Epithelial cell of proximal tubule (primary cell): ENCODE measurements around the gene ZDHHC19. TPM values are rescaled to one million over a fixed set of nuclear protein-coding genes. Genes with fewer than 3 reads are reported as not detected.

ENCODE experiments used
- DNase-seq: peaks from one replicate; pipeline ENCODE4 v3.0.0-alpha.2; 2011; ENCODE audit warnings: low read depth
- H3K4me3 ChIP-seq: 2 replicates; pipeline ENCODE4 v1.5.1; 2011; ENCODE audit warnings: low read depth, mild to moderate bottlenecking, low read length
- total RNA-seq: library from RNA; depleted of rRNA; stranded (reverse); fragments of >200 nt; gene quantifications from 2 replicates; pipeline ENCODE4 v1.2.3, GENCODE V29; 2015
- TF ChIP-seq, protein P1 (sequence below): conservative IDR thresholded peaks from 2 replicates; pipeline ENCODE4 v1.5.1; 2012; ENCODE audit warnings: low read depth, mild to moderate bottlenecking, low read length

Gene ZDHHC19
- total RNA-seq, 1 donor from 2014 or later, result not detected

DNA sequence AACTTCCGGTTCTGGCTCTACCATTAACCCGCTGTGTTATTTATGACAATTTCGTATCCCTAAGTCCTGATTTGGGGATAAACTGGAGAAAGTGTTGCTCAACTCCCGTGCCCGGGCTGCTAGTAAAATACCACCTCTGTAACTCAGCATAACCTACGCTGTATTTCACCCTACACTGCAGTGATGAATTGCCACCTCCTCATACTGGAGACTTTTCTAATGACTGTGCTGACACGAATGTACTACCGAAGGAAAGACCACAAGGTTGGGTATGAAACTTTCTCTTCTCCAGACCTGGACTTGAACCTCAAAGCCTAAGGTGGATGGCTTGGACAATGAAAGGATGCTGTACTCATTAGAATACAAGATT is 21.7 kb upstream of the ZDHHC19 start:
- H3K4me3 ChIP-seq, result no peak overlapping the region
- TF ChIP-seq, protein P1, sequence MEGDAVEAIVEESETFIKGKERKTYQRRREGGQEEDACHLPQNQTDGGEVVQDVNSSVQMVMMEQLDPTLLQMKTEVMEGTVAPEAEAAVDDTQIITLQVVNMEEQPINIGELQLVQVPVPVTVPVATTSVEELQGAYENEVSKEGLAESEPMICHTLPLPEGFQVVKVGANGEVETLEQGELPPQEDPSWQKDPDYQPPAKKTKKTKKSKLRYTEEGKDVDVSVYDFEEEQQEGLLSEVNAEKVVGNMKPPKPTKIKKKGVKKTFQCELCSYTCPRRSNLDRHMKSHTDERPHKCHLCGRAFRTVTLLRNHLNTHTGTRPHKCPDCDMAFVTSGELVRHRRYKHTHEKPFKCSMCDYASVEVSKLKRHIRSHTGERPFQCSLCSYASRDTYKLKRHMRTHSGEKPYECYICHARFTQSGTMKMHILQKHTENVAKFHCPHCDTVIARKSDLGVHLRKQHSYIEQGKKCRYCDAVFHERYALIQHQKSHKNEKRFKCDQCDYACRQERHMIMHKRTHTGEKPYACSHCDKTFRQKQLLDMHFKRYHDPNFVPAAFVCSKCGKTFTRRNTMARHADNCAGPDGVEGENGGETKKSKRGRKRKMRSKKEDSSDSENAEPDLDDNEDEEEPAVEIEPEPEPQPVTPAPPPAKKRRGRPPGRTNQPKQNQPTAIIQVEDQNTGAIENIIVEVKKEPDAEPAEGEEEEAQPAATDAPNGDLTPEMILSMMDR, result no peak
- DNase-seq, result no peak

DNA sequence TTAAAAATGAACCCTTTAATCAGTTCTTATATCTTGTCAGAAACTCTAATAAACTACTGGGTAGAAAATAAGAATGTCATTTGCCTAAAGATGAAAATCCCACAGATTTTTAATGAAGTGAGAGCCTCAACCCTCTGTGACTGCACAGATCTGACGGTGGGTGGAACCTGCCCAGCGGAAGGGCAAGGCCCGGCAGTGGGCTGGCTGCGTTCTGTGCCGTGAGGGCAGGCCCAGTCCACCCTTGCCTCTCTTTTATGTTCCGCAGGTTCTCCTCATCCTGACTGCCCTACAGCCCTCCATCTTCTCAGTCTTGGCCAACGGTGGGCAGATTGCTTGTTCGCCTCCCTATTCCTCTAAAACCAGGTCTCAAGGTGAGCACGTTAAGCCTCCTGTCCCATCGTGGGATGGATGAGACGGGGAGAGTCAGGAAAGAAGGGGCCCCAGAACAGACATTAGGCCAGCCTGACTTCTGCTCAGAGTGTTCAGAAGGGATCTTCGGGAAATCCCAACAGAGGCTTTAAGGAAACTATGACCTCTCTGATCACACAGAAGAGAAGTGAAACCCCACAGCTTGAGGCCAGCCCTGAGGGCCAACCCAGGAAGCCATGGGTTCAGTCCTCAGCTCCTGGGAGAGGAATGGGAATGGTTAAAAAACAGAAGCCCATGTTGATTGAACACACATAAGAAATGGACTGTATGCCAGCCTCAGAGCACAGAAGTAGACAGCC is 21.1 kb upstream of the ZDHHC19 start:
- no peak for DNase-seq
- no peak overlapping the region for H3K4me3 ChIP-seq
- TF ChIP-seq, protein P1, result no peak

DNA sequence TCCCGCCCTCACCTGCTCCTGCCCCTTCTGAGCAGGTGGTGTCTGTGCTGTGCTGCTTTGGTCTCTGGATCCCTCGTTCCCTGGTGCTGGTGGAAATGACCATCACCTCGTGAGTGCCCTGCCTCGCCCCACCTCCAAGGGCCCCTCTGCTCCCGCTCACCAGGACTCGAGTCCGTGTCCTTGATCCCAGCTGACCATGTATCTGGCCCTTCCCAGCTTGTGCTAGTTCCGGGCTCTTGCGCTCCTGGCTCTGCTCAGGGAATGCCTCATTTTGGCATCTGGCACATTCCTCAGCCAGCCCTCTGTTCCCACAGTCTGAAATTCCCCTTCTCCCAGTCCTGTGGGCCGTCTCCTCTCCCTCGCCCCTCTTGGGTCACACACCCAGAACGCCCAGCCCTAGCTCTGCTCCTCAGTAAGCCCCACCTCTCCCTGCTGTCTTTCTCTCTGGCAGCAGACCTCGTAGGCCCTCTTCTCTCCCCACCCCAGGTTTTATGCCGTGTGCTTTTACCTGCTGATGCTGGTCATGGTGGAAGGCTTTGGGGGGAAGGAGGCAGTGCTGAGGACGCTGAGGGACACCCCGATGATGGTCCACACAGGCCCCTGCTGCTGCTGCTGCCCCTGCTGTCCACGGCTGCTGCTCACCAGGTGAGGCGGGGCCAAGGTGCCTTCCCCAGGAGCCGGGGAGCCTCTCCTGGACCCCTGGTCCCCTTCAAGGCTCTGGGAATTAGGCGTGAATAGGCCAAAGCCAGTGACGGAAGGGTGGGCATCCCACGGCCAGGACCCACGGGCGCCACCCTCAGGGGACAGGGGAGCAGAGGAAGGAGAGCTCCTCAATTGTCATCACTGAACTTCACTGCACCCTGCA is 16.7 kb upstream of the ZDHHC19 start:
- TF ChIP-seq, protein P1, result no peak
- DNase-seq, result no peak
- no peak overlapping the region for H3K4me3 ChIP-seq

DNA sequence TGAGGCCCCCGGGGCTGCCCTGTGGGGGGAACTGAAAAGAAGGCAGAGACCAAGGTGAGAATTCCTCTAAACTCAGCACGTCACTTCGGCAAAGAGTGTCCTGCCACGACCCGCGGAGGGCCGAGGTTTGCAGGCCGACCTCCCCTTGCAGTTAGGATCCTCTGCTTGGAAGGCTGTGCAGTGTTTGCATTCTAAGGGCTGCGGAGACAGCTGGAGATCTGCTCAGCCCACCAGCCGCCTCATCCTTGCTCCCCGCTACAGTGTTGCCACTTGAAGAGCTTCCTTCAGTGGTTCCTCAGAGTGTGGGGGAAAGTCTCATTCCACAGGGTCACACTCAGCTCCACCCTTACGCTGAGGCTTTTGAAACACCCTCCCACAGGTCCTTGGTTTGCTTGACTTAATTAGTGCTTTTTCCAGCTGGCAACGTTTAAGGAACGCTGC is 15.9 kb upstream of the ZDHHC19 start:
- TF ChIP-seq, protein P1, result no peak
- no peak for DNase-seq
- H3K4me3 ChIP-seq, result no peak overlapping the region

DNA sequence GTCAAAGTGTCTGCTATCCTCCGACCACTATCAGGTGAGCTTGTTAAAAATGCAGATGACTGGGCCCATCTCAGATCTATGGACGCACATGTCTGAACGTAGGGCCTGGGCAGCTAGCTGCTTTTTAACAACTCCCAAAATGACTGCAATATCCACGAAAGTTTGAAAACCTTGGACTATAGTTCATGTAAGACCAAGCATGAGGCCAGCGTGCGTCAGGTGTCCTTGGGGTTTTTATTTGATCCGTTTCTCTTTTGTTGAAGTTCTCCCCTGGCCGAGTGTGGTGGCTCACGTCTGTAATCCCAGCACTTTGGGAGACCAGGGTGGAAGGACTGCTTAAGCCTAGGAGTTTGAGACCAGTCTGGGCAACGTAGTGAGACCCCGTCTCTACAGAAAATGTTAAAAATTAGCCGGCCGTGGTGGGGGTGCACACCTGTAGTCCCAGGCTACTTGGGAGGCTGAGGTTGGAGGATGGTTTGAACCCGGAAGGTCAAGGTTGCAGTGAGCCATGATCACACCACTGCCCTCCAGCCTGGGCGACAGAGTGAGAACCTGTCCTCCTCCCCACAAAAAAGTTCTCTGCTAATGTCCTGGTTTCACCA is 14.7 kb upstream of the ZDHHC19 start:
- DNase-seq, result no peak
- H3K4me3 ChIP-seq, result no peak overlapping the region
- TF ChIP-seq, protein P1, result no peak

DNA sequence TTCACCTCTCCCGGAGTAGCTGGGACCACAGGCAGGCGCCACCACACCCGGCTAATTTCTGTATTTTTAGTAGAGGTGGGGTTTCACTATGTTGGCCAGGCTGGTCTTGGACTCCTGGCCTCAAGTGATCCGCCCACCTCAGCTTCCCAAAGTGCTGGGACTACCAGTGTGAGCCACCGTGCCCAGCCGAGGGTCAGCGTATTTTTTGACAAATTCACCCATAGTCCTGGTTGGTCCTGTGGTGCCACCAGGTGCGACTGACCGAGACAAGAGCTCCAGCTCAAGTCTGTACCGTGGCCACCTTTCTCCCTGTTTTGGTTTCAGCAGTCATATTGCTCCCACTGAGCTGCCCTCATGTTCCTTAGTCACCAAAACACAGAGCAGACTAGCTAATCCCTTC is 13.9 kb upstream of the ZDHHC19 start:
- no peak for DNase-seq
- TF ChIP-seq, protein P1, result no peak
- H3K4me3 ChIP-seq, result no peak overlapping the region
